OCI-LY7 (cell line): Measurements from ENCODE around the gene NENF. TPM values are rescaled to one million over a fixed set of nuclear protein-coding genes. Genes with fewer than 3 reads are reported as not detected.

Experiments
- BruUV-seq: library from RNA; stranded (reverse); fragments of 400-500 nt; replicated peaks from 2 replicates; lab custom pipeline; 2021; lab: Mats Ljungman, UMichigan
- CTCF ChIA-PET: fragments of 300-600 bp; sonication (Branson Sonifier 250); formaldehyde crosslinking; loops from one replicate; lab custom pipeline; 2022; ENCODE audit warnings: antibody characterized with exemption; ENCODE audit not compliant: unreplicated experiment; lab: Charles Lee
- POLR2A ChIA-PET: fragments of 300-600 bp; sonication (Branson Sonifier 250); formaldehyde crosslinking; loops from one replicate; lab custom pipeline; 2022; ENCODE audit warnings: antibody characterized with exemption; lab: Charles Lee
- DNase-seq: peaks from one replicate; pipeline ENCODE4 v3.0.0-alpha.2; 2015; ENCODE audit warnings: low spot score
- H2AFZ ChIP-seq: fragments of 200-600 bp; sonication (generic), shearing (Covaris generic); 2 replicates; pipeline ENCODE4 v1.6.1; 2014; ENCODE audit warnings: mild to moderate bottlenecking, antibody characterized with exemption, low read length, moderate library complexity
- H3K27ac ChIP-seq: fragments of 200-600 bp; sonication (generic); 2 replicates; pipeline ENCODE4 v1.5.1; 2014; ENCODE audit warnings: mixed run types, low read depth, mild to moderate bottlenecking, moderate library complexity, low read length, inconsistent platforms; ENCODE audit not compliant: poor library complexity, severe bottlenecking
- H3K36me3 ChIP-seq: fragments of 200-600 bp; sonication (generic); 2 replicates; pipeline ENCODE4 v1.6.1; 2014; ENCODE audit warnings: mild to moderate bottlenecking, antibody characterized with exemption, low read length, moderate library complexity, mixed read lengths; ENCODE audit not compliant: insufficient read depth
- H3K4me1 ChIP-seq: fragments of 200-600 bp; sonication (generic); 2 replicates; pipeline ENCODE4 v1.5.1; 2014; ENCODE audit warnings: mild to moderate bottlenecking, low read length; ENCODE audit not compliant: insufficient read depth, poor library complexity, severe bottlenecking
- H3K4me2 ChIP-seq: fragments of 200-600 bp; sonication (generic); 2 replicates; pipeline ENCODE4 v1.6.1; 2014; ENCODE audit warnings: mild to moderate bottlenecking, low read length
- H3K4me3 ChIP-seq: fragments of 200-600 bp; sonication (generic); 2 replicates; pipeline ENCODE4 v1.5.1; 2014; ENCODE audit warnings: mild to moderate bottlenecking, low read depth, low read length; ENCODE audit not compliant: poor library complexity, severe bottlenecking
- H3K79me2 ChIP-seq: fragments of 200-600 bp; sonication (generic); 2 replicates; pipeline ENCODE4 v1.6.1; 2016; ENCODE audit warnings: low read depth, mild to moderate bottlenecking, low read length, moderate library complexity, mixed read lengths; ENCODE audit not compliant: insufficient read depth
- H3K9me2 ChIP-seq: fragments of 200-600 bp; sonication (generic); 2 replicates; pipeline ENCODE4 v1.6.1; 2016; ENCODE audit warnings: mild to moderate bottlenecking, low read length, mixed read lengths; ENCODE audit not compliant: insufficient read depth
- H3K9me3 ChIP-seq: fragments of 200-600 bp; sonication (generic); 2 replicates; pipeline ENCODE4 v1.6.1; 2014; ENCODE audit warnings: mild to moderate bottlenecking, mixed run types, low read length, mixed read lengths
- H4K20me1 ChIP-seq: fragments of 200-600 bp; sonication (generic); 2 replicates; pipeline ENCODE4 v1.6.1; 2014; ENCODE audit warnings: mild to moderate bottlenecking, antibody characterized with exemption, low read length, moderate library complexity, mixed read lengths; ENCODE audit not compliant: insufficient read depth
- CTCF ChIP-seq: fragments of 200-600 bp; sonication (generic); conservative IDR thresholded peaks from 2 replicates; pipeline ENCODE4 v1.5.1; 2014; ENCODE audit warnings: mild to moderate bottlenecking, antibody characterized with exemption, low read length, moderate library complexity, mixed read lengths
- EZH2phosphoT487 ChIP-seq: fragments of 200-600 bp; sonication (generic); IDR thresholded peaks from 2 replicates; pipeline ENCODE4 v1.6.1; 2018; ENCODE audit warnings: low read depth, borderline replicate concordance, mild to moderate bottlenecking, mixed run types, antibody characterized with exemption, low read length, moderate library complexity, mixed read lengths
- intact Hi-C: fragments of 100-400 bp; cut with micrococcal nuclease; formaldehyde crosslinking; loops from one replicate; pipeline ENCODE4 v1.10.0; 2022; ENCODE audit not compliant: unreplicated experiment
- total RNA-seq, 2 experiments: library from RNA; depleted of rRNA in 1 of 2; stranded (reverse); fragments of >200 nt in 1 of 2; shearing (Covaris generic) in 1 of 2; gene quantifications; 2 replicates each; pipeline ENCODE4 v1.2.3, GENCODE V29; 2014 to 2022

The NENF gene
- total RNA-seq, 2 experiments from 2014 or later, result 12.7 to 15.5 TPM

GRCh38 chr1:212461916-212462660, 29.4 kb downstream of the NENF start:
- Histone ChIP-seq H3K79me2 (no peaks in the 10 kb centered on the region), H3K4me2 (no peak overlapping the region), H4K20me1 (no peaks in the 10 kb centered on the region), H2AFZ (no peak overlapping the region), H3K4me3 (no peak overlapping the region), H3K36me3 (no peaks in the 10 kb centered on the region), H3K4me1 (peaks cover 4% of the 10 kb centered on the region), H3K9me2 (no peaks in the 10 kb centered on the region), H3K9me3 (no peaks in the 10 kb centered on the region), H3K27ac (no peak overlapping the region)
- ChIA-PET CTCF (interaction anchor here (0.9 kb wide), 1 partner anchor 14 kb away, joined by 3 read pairs; no protein-coding TSS in a partner anchor), POLR2A (interaction anchor here (0.6 kb wide), 2 partner anchors 66 to 360 kb away, joined by 3 to 5 read pairs; no protein-coding TSS in a partner anchor)
- no peak for DNase-seq
- intact Hi-C loops, result no loop called here
- no TSS peak for BruUV-seq
- no peak for TF ChIP-seq CTCF
- no peak for TF ChIP-seq EZH2phosphoT487

- Histone ChIP-seq H2AFZ (no peak overlapping the region), H3K4me3 (no peak overlapping the region), H3K9me3 (no peaks in the 10 kb centered on the region), H4K20me1 (no peaks in the 10 kb centered on the region), H3K9me2 (no peaks in the 10 kb centered on the region), H3K36me3 (no peaks in the 10 kb centered on the region), H3K27ac (no peak overlapping the region), H3K4me2 (no peak overlapping the region), H3K79me2 (no peaks in the 10 kb centered on the region), H3K4me1 (peaks cover under 1% of the 10 kb centered on the region)
- POLR2A ChIA-PET, result no interaction called here
- BruUV-seq, result no TSS peak
- CTCF ChIA-PET, result no interaction called here
- intact Hi-C loops, result no loop called here
- DNase-seq, result no peak
- TF ChIP-seq CTCF, result no peak
- no peak for TF ChIP-seq EZH2phosphoT487
Observed at GRCh38 chr1:212463565-212464285, 31.0 kb downstream of the NENF start.

- no peak for DNase-seq
- CTCF ChIA-PET, result no interaction called here
- Histone ChIP-seq H3K9me3 (no peaks in the 10 kb centered on the region), H3K4me3 (no peak overlapping the region), H3K27ac (no peak overlapping the region), H3K36me3 (no peaks in the 10 kb centered on the region), H3K79me2 (no peaks in the 10 kb centered on the region), H2AFZ (no peak overlapping the region), H3K9me2 (no peaks in the 10 kb centered on the region), H3K4me1 (no peaks in the 10 kb centered on the region), H4K20me1 (no peaks in the 10 kb centered on the region), H3K4me2 (no peak overlapping the region)
- intact Hi-C loops, result no loop called here
- TF ChIP-seq EZH2phosphoT487 (no peak), CTCF (no peak)
- BruUV-seq, result no TSS peak
- POLR2A ChIA-PET, result interaction anchor here (0.6 kb wide), 1 partner anchor 119 kb away, joined by 3 read pairs; no protein-coding TSS in a partner anchor
Observed at GRCh38 chr1:212465311-212465710, 32.6 kb downstream of the NENF start.
